Measurements from ENCODE around the gene NFATC3. TPM values are rescaled to one million over a fixed set of nuclear protein-coding genes. Genes with fewer than 3 reads are reported as not detected.
"Not testable (repeated sequence)": the region's sequence is repeated elsewhere in the genome, so short reads cannot be mapped to it uniquely, and the experiment has no call there.

Gene NFATC3
- total RNA-seq, 1 donor from 2014 or later, result 51.8 TPM

DNA sequence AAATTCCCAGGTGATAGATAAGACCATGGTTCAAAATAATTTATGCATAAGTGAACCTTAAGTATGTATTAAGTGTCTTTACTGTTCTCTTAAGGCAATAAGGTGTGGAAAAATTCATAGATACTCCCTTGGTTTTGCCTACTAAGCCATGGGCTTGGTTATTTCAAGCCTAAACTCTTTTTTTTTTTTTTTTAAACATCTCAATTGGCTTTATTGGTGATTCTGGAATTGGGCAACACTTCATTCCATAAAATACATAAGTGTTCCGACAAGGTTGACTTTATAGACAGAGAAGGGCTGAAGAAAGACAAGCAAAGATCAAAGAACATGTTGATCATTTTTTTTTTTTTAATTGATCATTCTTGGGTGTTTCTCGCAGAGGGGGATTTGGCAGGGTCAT lies 77.2 kb downstream of the NFATC3 start:
- DNase-seq (ENCODE audit: low spot score in 2 of 2, unreplicated experiment in 2 of 2), result no peak
- no peak overlapping the region for H3K27ac Mint-ChIP-seq
- H3K36me3 Mint-ChIP-seq, result peaks cover 19% of the 10 kb centered on the region
- TF ChIP-seq, protein P1, sequence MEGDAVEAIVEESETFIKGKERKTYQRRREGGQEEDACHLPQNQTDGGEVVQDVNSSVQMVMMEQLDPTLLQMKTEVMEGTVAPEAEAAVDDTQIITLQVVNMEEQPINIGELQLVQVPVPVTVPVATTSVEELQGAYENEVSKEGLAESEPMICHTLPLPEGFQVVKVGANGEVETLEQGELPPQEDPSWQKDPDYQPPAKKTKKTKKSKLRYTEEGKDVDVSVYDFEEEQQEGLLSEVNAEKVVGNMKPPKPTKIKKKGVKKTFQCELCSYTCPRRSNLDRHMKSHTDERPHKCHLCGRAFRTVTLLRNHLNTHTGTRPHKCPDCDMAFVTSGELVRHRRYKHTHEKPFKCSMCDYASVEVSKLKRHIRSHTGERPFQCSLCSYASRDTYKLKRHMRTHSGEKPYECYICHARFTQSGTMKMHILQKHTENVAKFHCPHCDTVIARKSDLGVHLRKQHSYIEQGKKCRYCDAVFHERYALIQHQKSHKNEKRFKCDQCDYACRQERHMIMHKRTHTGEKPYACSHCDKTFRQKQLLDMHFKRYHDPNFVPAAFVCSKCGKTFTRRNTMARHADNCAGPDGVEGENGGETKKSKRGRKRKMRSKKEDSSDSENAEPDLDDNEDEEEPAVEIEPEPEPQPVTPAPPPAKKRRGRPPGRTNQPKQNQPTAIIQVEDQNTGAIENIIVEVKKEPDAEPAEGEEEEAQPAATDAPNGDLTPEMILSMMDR (IDR thresholded peaks at IDR 0.05; ENCODE audit: unreplicated experiment), result no peak
- H3K4me3 Mint-ChIP-seq, result no peak overlapping the region
- H3K27me3 Mint-ChIP-seq (ENCODE audit: low read depth), result no peaks in the 10 kb centered on the region
- peaks cover 4% of the 10 kb centered on the region for H3K4me1 Mint-ChIP-seq
- H3K9me3 Mint-ChIP-seq, result peaks cover 7% of the 10 kb centered on the region

DNA sequence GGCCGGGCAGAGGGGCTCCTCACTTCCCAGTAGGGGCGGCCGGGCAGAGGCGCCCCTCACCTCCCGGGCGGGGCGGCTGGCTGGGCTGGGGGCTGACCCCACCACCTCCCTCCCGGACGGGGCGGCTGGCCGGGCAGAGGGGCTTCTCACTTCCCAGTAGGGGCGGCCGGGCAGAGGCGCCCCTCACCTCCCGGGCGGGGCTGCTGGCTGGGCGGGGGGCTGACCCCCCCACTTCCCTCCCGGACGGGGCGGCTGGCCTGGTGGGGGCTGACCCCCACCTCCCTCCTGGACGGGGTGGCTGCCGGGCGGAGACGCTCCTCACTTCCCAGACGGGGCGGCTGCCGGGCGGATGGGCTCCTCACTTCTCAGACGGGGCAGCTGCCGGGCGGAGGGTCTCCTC lies 78.1 kb downstream of the NFATC3 start:
- peaks cover 19% of the 10 kb centered on the region for H3K36me3 Mint-ChIP-seq
- H3K27me3 Mint-ChIP-seq (ENCODE audit: low read depth); H3K9me3 Mint-ChIP-seq; H3K4me3 Mint-ChIP-seq; DNase-seq (ENCODE audit: low spot score in 2 of 2, unreplicated experiment in 2 of 2); H3K4me1 Mint-ChIP-seq; H3K27ac Mint-ChIP-seq: not testable (repeated sequence)

DNA sequence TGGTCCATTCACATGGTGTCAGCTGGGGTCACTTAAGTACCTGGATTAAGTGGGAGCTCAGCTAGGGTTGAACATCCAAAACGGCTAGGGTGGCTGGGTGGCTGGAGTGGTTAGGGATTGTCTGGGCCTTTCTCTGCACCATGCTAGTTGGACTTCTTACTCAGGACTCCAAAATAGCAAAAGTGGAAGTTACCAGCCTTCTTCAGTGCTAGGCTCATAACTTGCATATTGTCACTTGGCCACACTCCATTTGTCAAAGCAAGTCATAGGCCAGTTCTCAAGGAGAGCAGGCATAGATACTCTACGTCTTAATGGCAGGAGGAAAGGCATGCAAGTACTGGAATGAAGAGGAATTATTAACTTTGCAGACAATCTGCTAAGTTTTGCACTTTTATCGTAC lies 81.1 kb downstream of the NFATC3 start:
- H3K27ac Mint-ChIP-seq, result no peak overlapping the region
- peaks cover 20% of the 10 kb centered on the region for H3K36me3 Mint-ChIP-seq
- no peaks in the 10 kb centered on the region for H3K4me1 Mint-ChIP-seq
- peaks cover 7% of the 10 kb centered on the region for H3K9me3 Mint-ChIP-seq
- DNase-seq (ENCODE audit: low spot score in 2 of 2, unreplicated experiment in 2 of 2), result no peak
- no peak overlapping the region for H3K4me3 Mint-ChIP-seq
- H3K27me3 Mint-ChIP-seq (ENCODE audit: low read depth), result no peaks in the 10 kb centered on the region
- TF ChIP-seq, protein P1 (IDR thresholded peaks at IDR 0.05; ENCODE audit: unreplicated experiment), result no peak

DNA sequence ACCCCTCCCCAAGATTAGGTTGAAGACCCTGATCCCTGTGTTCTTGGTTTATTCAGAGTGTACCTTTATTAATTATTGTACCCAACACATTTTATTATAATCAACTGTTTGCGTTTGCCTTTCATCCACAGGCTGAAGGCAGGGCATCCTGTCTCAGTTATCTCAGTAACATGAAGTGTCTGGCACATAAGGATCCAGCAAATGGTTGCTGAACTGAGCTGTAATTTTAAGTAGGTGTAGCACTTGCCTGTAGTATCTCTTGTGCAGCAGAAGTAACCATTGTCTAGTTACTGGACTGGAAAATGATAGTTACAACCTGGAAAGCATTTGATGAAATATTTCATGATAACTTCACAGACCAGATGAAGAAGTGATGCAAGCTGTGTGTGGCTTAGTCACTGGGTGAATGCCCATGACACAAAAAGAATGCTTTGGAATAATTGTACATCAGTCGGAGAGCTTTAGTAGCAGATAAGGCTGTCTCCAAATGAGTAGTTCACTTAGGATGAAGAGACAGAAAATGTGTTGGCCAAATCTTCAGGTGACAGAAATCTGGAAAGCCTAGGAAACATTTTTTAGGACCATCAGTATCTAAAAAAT lies 94.1 kb downstream of the NFATC3 start:
- Mint-ChIP-seq H3K4me3 (no peak overlapping the region), H3K36me3 (peaks cover 36% of the 10 kb centered on the region), H3K4me1 (no peaks in the 10 kb centered on the region), H3K27me3 (ENCODE audit: low read depth) (no peaks in the 10 kb centered on the region), H3K27ac (no peak overlapping the region), H3K9me3 (peaks cover 9% of the 10 kb centered on the region)
- TF ChIP-seq, protein P1 (IDR thresholded peaks at IDR 0.05; ENCODE audit: unreplicated experiment), result no peak
- DNase-seq (ENCODE audit: low spot score in 2 of 2, unreplicated experiment in 2 of 2), result no peak

DNA sequence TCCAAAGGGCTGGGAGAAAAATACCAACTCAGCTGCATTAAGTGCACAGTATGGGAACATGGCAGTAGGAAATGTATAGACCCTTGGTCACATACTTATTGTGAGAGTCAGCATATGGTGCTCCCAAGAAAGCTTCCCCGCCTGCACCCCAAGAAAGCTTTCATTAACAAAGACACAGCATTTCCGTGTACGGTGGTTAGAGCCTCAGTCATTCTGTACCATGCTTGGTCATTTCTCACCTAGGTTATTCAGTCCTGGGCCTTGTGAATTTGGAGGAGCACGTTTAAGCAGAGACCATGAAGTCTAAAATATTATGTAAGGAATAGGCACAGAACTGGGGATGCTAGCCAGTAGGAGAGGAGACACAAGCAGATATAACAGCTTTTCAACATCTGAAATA lies 94.7 kb downstream of the NFATC3 start:
- DNase-seq (ENCODE audit: low spot score in 2 of 2, unreplicated experiment in 2 of 2), result no peak
- peaks cover 9% of the 10 kb centered on the region for H3K9me3 Mint-ChIP-seq
- TF ChIP-seq, protein P1 (IDR thresholded peaks at IDR 0.05; ENCODE audit: unreplicated experiment), result no peak
- H3K27ac Mint-ChIP-seq, result no peak overlapping the region
- no peaks in the 10 kb centered on the region for H3K4me1 Mint-ChIP-seq
- peaks cover 35% of the 10 kb centered on the region for H3K36me3 Mint-ChIP-seq
- no peaks in the 10 kb centered on the region for H3K27me3 Mint-ChIP-seq (ENCODE audit: low read depth)
- no peak overlapping the region for H3K4me3 Mint-ChIP-seq

DNA sequence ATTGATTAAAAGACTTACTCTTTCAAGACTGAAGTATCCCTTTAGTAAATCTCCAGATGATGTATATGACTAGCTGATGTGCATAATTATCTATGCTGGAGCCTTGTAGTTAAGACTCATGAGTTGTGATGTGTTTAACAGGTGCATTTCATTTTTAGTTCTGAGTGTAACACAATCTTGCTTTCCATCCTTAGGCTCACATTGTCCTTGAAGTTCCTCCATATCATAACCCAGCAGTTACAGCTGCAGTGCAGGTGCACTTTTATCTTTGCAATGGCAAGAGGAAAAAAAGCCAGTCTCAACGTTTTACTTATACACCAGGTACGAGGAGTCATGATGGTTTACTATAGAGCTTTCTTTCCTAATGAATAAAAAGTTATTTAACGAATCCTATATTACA lies 97.9 kb downstream of the NFATC3 start:
- Mint-ChIP-seq H3K9me3 (peaks cover 6% of the 10 kb centered on the region), H3K27ac (no peak overlapping the region), H3K4me1 (no peaks in the 10 kb centered on the region), H3K36me3 (peaks cover 42% of the 10 kb centered on the region), H3K4me3 (no peak overlapping the region), H3K27me3 (ENCODE audit: low read depth) (no peaks in the 10 kb centered on the region)
- no peak for DNase-seq (ENCODE audit: low spot score in 2 of 2, unreplicated experiment in 2 of 2)
- TF ChIP-seq, protein P1 (IDR thresholded peaks at IDR 0.05; ENCODE audit: unreplicated experiment), result no peak
